ENCODE measurements around the gene PIN4.
"Not testable (repeated sequence)": the region's sequence is repeated elsewhere in the genome, so short reads cannot be mapped to it uniquely, and the experiment has no call there.

The PIN4 gene

GRCh38 chrX:72202792-72203401 is 21.3 kb downstream of the PIN4 start:
- no peak for DNase-seq (ENCODE audit: low read depth)

- no peak for DNase-seq (ENCODE audit: low read depth)
These were observed 21.9 kb downstream of the PIN4 start for GRCh38 chrX:72203421-72203820.

GRCh38 chrX:72205706-72206105 is 24.1 kb downstream of the PIN4 start:
- no peak for DNase-seq (ENCODE audit: low read depth)

GRCh38 chrX:72207366-72207765 is 25.8 kb downstream of the PIN4 start:
- DNase-seq (ENCODE audit: low read depth): no peak

- no peak for DNase-seq (ENCODE audit: low read depth)
These were observed 26.7 kb downstream of the PIN4 start for GRCh38 chrX:72208126-72208800.

GRCh38 chrX:72216973-72217372 is 35.4 kb downstream of the PIN4 start:
- DNase-seq (ENCODE audit: low read depth): no peak

GRCh38 chrX:72220375-72220774 is 38.8 kb downstream of the PIN4 start:
- not testable (repeated sequence) for DNase-seq (ENCODE audit: low read depth)

- DNase-seq (ENCODE audit: low read depth): no peak
These were observed 48.7 kb downstream of the PIN4 start for GRCh38 chrX:72230290-72230689.

- DNase-seq (ENCODE audit: low read depth): no peak
These were observed 55.3 kb downstream of the PIN4 start for GRCh38 chrX:72236841-72237240.

- no peak for DNase-seq (ENCODE audit: low read depth)
These were observed 56.6 kb downstream of the PIN4 start for GRCh38 chrX:72238183-72238582.

GRCh38 chrX:72238721-72239475 is 57.3 kb downstream of the PIN4 start, which contains the start of gene ERCC6L:
ERCC6L (minus strand) TSS chrX:72239027; CDS start chrX:72238911, 116 bp downstream.
- peak; percentile 56 for DNase-seq (ENCODE audit: low read depth)

GRCh38 chrX:72240976-72241375 is 59.4 kb downstream of the PIN4 start:
- no peak for DNase-seq (ENCODE audit: low read depth)

GRCh38 chrX:72243472-72243871 is 61.9 kb downstream of the PIN4 start:
- DNase-seq (ENCODE audit: low read depth): no peak

GRCh38 chrX:72245461-72246089 is 64.0 kb downstream of the PIN4 start:
- no peak for DNase-seq (ENCODE audit: low read depth)

GRCh38 chrX:72247206-72247942 is 65.8 kb downstream of the PIN4 start:
- no peak for DNase-seq (ENCODE audit: low read depth)

All from stimulated activated CD8-positive, alpha-beta memory T cell treated with anti-CD3 and anti-CD28 coated beads, Interleukin-15, amount 100 ng/mL, for 24 hours (primary cell).